Left lung (tissue), 10 donors: ENCODE measurements around the gene GFER. TPM values are rescaled to one million over a fixed set of nuclear protein-coding genes. Genes with fewer than 3 reads are reported as not detected.
"Not testable (repeated sequence)": the region's sequence is repeated elsewhere in the genome, so short reads cannot be mapped to it uniquely, and the experiment has no call there.

ENCODE experiments used
- ATAC-seq: fragments of 200-7000 bp; cut with Tn5 transposase; one replicate; pipeline ENCODE4 v1.9.1; 2020; ENCODE audit warnings: moderate library complexity
- DNase-seq, 4 donors: peaks; one replicate each; pipeline ENCODE4 v3.0.0-alpha.2; 2013 to 2020
- H3K27ac ChIP-seq, 2 donors: fragments of 200-600 bp; sonication (generic) in 1 of 2; one replicate each; pipeline versions ENCODE4 v1.5.0 to v1.8.0; 2020 to 2021
- H3K27me3 ChIP-seq, 2 donors: fragments of 200-600 bp; sonication (generic) in 1 of 2; one replicate each; pipeline versions ENCODE4 v1.5.0 to v1.8.0; 2020 to 2021
- H3K36me3 ChIP-seq, 2 donors: fragments of 200-600 bp; sonication (generic) in 1 of 2; one replicate each; pipeline versions ENCODE4 v1.5.0 to v1.8.0; 2020 to 2021
- H3K4me1 ChIP-seq, 2 donors: fragments of 200-600 bp; one replicate each; pipeline ENCODE4 v1.8.0; 2021
- H3K4me3 ChIP-seq, 2 donors: fragments of 200-600 bp; sonication (generic) in 1 of 2; one replicate each; pipeline versions ENCODE4 v1.5.0 to v1.8.0; 2020 to 2021; ENCODE audit warnings: mild to moderate bottlenecking in 1 of 2
- H3K9me3 ChIP-seq, 2 donors: fragments of 200-600 bp; sonication (generic) in 1 of 2; one replicate each; pipeline versions ENCODE4 v1.5.0 to v1.8.0; 2020 to 2021
- intact Hi-C, 2 donors: fragments of 100-400 bp; cut with DNase I; formaldehyde crosslinking; loops; one replicate each; pipeline versions ENCODE4 v1.11.2 to v1.14.2; 2022
- polyA plus RNA-seq, 6 donors: library from polyadenylated mRNA; unstranded; fragments of 120-200 nt; gene quantifications; one replicate each; pipeline ENCODE4 v1.2.1, GENCODE V29; 2013; ENCODE audit not compliant: insufficient read length in 6 of 6
- total RNA-seq, 2 donors: library from RNA; stranded (reverse); fragmentation: NEBNext Ultra II Directional; extraction: Animal tissue kit (Norgen Biotek cat#: 25700); gene quantifications; one replicate each; pipeline ENCODE4 v1.2.1, GENCODE V29; 2021
- TF ChIP-seq, protein P1 (sequence below), 2 donors: fragments of 200-600 bp; sonication (generic) in 1 of 2; IDR thresholded peaks; one replicate each; pipeline versions ENCODE4 v1.5.0 to v1.8.0; 2021; ENCODE audit warnings: antibody characterized with exemption in 2 of 2
- donor health status: DM: no; HTN: yes; CAD: no.
- donor health status: DM: no; HTN: no; CAD: no.

GFER gene
- total and polyA plus RNA-seq, 8 donors, result 15.7 to 26.1 (median 20.0) TPM

- DNase-seq, result no peak
- no peak overlapping the region for H3K27ac ChIP-seq
- intact Hi-C loops, result no loop called here
Observed at GRCh38 chr16:1950047-1950446, 33.9 kb upstream of the GFER start.

GRCh38 chr16:1950559-1950958 lies 33.4 kb upstream of the GFER start:
- Histone ChIP-seq H3K4me1 (no peaks in the 10 kb centered on the region), H3K27me3 (no peaks in the 10 kb centered on the region), H3K4me3 (no peak overlapping the region), H3K36me3 (no peaks in the 10 kb centered on the region), H3K27ac (no peak overlapping the region), H3K9me3 (no peaks in the 10 kb centered on the region)
- no peak for DNase-seq
- intact Hi-C loops, result no loop called here
- TF ChIP-seq, protein P1, sequence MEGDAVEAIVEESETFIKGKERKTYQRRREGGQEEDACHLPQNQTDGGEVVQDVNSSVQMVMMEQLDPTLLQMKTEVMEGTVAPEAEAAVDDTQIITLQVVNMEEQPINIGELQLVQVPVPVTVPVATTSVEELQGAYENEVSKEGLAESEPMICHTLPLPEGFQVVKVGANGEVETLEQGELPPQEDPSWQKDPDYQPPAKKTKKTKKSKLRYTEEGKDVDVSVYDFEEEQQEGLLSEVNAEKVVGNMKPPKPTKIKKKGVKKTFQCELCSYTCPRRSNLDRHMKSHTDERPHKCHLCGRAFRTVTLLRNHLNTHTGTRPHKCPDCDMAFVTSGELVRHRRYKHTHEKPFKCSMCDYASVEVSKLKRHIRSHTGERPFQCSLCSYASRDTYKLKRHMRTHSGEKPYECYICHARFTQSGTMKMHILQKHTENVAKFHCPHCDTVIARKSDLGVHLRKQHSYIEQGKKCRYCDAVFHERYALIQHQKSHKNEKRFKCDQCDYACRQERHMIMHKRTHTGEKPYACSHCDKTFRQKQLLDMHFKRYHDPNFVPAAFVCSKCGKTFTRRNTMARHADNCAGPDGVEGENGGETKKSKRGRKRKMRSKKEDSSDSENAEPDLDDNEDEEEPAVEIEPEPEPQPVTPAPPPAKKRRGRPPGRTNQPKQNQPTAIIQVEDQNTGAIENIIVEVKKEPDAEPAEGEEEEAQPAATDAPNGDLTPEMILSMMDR (IDR thresholded peaks at IDR 0.05), result no peak
- no peak for ATAC-seq

More at GRCh38 chr16:1950047-1950446, 33.9 kb upstream of the GFER start:
- no peaks in the 10 kb centered on the region for H3K4me1 ChIP-seq
- no peaks in the 10 kb centered on the region for H3K9me3 ChIP-seq
- no peak overlapping the region for H3K4me3 ChIP-seq
- TF ChIP-seq, protein P1 (IDR thresholded peaks at IDR 0.05), result no peak
- no peaks in the 10 kb centered on the region for H3K36me3 ChIP-seq
- ATAC-seq, result no peak
- H3K27me3 ChIP-seq, result no peaks in the 10 kb centered on the region

GRCh38 chr16:1953734-1954133 lies 30.3 kb upstream of the GFER start:
- H3K4me3 ChIP-seq, result no peak overlapping the region
- intact Hi-C loops, result no loop called here
- no peaks in the 10 kb centered on the region for H3K27me3 ChIP-seq
- peaks cover under 1 to 2% of the 10 kb centered on the region in 2 donors for H3K4me1 ChIP-seq
- H3K9me3 ChIP-seq, result no peaks in the 10 kb centered on the region
- TF ChIP-seq, protein P1 (IDR thresholded peaks at IDR 0.05), result no peak
- no peak overlapping the region for H3K27ac ChIP-seq
- H3K36me3 ChIP-seq, result no peaks in the 10 kb centered on the region
- DNase-seq (no peak), ATAC-seq (no peak)

DNA sequence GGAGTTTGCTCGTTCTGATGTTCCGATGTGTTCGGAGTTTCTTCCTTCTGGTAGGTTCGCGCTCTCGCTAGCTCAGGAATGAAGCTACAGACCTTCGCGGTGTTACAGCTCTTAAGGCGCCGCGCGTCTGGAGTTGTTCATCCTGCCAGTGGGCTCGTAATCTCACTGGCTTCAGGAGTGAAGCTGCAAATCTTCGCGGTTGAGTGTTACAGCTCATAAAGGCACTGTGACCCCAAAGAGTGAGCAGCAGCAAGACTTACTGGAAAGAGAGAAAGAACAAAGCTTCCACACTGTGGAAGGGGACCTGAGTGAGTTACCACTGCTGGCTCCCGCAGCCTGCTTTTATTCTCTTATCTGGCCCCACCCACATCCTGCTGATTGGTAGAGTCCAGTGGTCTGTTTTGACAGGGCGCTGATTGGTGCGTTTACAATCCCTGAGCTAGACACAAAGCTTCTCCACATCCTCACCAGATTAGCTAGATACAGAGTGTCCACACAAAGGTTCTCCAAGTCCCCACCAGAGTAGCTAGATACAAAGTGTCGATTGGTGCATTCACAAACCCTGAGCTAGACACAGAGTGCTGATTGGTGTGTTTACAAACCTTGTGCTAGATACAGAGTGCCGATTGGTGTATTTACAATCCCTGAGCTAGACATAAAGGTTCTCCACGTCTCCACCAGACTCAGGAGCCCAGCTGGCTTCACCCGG lies 26.4 kb upstream of the GFER start:
- DNase-seq, ATAC-seq, H3K4me3 ChIP-seq, H3K27me3 ChIP-seq, H3K9me3 ChIP-seq, H3K27ac ChIP-seq, intact Hi-C loops: not testable (repeated sequence)
- Histone ChIP-seq H3K36me3 (peaks cover 0 to 16% of the 10 kb centered on the region in 2 donors), H3K4me1 (peaks cover 11 to 34% of the 10 kb centered on the region in 2 donors)

GRCh38 chr16:1958143-1958491 lies 25.9 kb upstream of the GFER start:
- DNase-seq, result peak in 2 of 4 donors; percentile 30 to 81
- H3K36me3 ChIP-seq, result peaks cover 0 to 22% of the 10 kb centered on the region in 2 donors
- H3K27ac ChIP-seq, intact Hi-C loops, H3K9me3 ChIP-seq, ATAC-seq, H3K4me3 ChIP-seq, H3K27me3 ChIP-seq: not testable (repeated sequence)
- H3K4me1 ChIP-seq, result peaks cover 16 to 39% of the 10 kb centered on the region in 2 donors

GRCh38 chr16:1958715-1959268 lies 25.2 kb upstream of the GFER start:
- TF ChIP-seq, protein P1 (IDR thresholded peaks at IDR 0.05), result no peak
- Histone ChIP-seq H3K4me1 (peaks cover 23 to 46% of the 10 kb centered on the region in 2 donors), H3K27ac (peak overlapping the region in 1 of 2 donors; percentile 84), H3K9me3 (no peaks in the 10 kb centered on the region), H3K4me3 (peak overlapping the region; percentile 84 to 90), H3K27me3 (no peaks in the 10 kb centered on the region), H3K36me3 (peaks cover 0 to 29% of the 10 kb centered on the region in 2 donors)
- ATAC-seq (no peak), DNase-seq (peak in 2 of 4 donors; percentile 39 to 78)
- intact Hi-C loops, result no loop called here
